OCI-LY3 (cell line): Measurements from ENCODE around the gene PACRG.

Source experiments
- EZH2phosphoT487 ChIP-seq: fragments of 200-600 bp; shearing (Covaris generic); IDR thresholded peaks from 2 replicates; pipeline ENCODE4 v1.6.1; 2018; ENCODE audit warnings: antibody characterized with exemption, mixed run types, low read depth
- TF ChIP-seq, protein P1 (sequence below): fragments of 200-600, 300-600 bp; sonication (generic); IDR thresholded peaks from 2 replicates; pipeline ENCODE4 v1.5.1; 2014; ENCODE audit warnings: antibody characterized with exemption, low read length, low read depth

DNA sequence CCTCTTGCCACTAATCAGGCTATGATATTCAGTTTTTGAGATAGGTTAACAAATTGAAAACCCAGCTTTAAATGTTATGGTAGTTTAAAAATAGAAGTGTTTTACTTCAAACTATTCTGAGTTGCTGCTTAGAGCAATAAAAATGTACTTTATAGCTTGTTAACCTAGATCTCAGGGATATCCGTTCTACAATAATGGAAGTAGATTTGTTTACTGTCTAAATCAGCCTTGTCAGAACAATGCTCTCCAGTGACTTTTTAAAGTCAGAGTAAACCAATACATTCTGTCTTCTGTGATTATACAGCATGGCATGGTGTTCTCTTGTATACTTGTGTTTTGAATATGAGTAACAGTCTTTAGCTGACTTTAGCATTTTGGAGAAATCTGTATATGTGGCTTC lies 161.5 kb downstream of the PACRG start:
- TF ChIP-seq, protein P1, sequence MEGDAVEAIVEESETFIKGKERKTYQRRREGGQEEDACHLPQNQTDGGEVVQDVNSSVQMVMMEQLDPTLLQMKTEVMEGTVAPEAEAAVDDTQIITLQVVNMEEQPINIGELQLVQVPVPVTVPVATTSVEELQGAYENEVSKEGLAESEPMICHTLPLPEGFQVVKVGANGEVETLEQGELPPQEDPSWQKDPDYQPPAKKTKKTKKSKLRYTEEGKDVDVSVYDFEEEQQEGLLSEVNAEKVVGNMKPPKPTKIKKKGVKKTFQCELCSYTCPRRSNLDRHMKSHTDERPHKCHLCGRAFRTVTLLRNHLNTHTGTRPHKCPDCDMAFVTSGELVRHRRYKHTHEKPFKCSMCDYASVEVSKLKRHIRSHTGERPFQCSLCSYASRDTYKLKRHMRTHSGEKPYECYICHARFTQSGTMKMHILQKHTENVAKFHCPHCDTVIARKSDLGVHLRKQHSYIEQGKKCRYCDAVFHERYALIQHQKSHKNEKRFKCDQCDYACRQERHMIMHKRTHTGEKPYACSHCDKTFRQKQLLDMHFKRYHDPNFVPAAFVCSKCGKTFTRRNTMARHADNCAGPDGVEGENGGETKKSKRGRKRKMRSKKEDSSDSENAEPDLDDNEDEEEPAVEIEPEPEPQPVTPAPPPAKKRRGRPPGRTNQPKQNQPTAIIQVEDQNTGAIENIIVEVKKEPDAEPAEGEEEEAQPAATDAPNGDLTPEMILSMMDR = no peak
- TF ChIP-seq EZH2phosphoT487 = no peak
